ENCODE results near the gene NEDD4L. TPM values are rescaled to one million over a fixed set of nuclear protein-coding genes. Genes with fewer than 3 reads are reported as not detected.

Gene NEDD4L
- total and polyA plus RNA-seq, 10 of the 15 experiments (the other 5 are each of a cell fraction or from before 2014, with no cell fraction given), result 7.4 to 24.0 (median 17.7) TPM

GRCh38 chr18:58449464-58449863 is 405.4 kb downstream of the NEDD4L start:
- ChIA-PET POLR2A (no interaction called here), SMC1A (ENCODE audit: uncharacterized antibody, unreplicated experiment) (no interaction called here), CTCF (no interaction called here), RAD21 (ENCODE audit: unreplicated experiment) (interaction anchor here (1.5 kb wide), 1 partner anchor 315 kb away, joined by 3 read pairs; no protein-coding TSS in a partner anchor)
- 0 out of 4 replicates have a peak, but pooled peaks cover 0 to 1% of the 10 kb centered on the region in 2 experiments for H3K27me3 ChIP-seq (replicated peaks in 1 of 2; ENCODE audit: control insufficient read depth in 2 of 2, insufficient read depth in 2 of 2, low read length in 1 of 2)
- H4K20me1 ChIP-seq (ENCODE audit: control insufficient read depth, insufficient read depth), result no peaks in the 10 kb centered on the region
- TF ChIP-seq ZSCAN29 (IDR thresholded peaks at IDR 0.05) (no peak), IRF4 (IDR thresholded peaks at IDR 0.05; ENCODE audit: low read depth, low read length) (no peak), HDGF (IDR thresholded peaks at IDR 0.05) (no peak), DPF2 (IDR thresholded peaks at IDR 0.05) (no peak), ASH2L (IDR thresholded peaks at IDR 0.05; ENCODE audit: borderline replicate concordance, low read depth) (no peak), POLR2A (IDR thresholded peaks at IDR 0.05; ENCODE audit: low read depth, low read length) (no peak)
- TF ChIP-seq, protein P1, sequence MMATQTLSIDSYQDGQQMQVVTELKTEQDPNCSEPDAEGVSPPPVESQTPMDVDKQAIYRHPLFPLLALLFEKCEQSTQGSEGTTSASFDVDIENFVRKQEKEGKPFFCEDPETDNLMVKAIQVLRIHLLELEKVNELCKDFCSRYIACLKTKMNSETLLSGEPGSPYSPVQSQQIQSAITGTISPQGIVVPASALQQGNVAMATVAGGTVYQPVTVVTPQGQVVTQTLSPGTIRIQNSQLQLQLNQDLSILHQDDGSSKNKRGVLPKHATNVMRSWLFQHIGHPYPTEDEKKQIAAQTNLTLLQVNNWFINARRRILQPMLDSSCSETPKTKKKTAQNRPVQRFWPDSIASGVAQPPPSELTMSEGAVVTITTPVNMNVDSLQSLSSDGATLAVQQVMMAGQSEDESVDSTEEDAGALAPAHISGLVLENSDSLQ (IDR thresholded peaks at IDR 0.05), result no peak
- TF ChIP-seq, protein P2, sequence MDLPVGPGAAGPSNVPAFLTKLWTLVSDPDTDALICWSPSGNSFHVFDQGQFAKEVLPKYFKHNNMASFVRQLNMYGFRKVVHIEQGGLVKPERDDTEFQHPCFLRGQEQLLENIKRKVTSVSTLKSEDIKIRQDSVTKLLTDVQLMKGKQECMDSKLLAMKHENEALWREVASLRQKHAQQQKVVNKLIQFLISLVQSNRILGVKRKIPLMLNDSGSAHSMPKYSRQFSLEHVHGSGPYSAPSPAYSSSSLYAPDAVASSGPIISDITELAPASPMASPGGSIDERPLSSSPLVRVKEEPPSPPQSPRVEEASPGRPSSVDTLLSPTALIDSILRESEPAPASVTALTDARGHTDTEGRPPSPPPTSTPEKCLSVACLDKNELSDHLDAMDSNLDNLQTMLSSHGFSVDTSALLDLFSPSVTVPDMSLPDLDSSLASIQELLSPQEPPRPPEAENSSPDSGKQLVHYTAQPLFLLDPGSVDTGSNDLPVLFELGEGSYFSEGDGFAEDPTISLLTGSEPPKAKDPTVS (IDR thresholded peaks at IDR 0.05; ENCODE audit: low read depth, low read length), result no peak
- TF ChIP-seq, protein P3, sequence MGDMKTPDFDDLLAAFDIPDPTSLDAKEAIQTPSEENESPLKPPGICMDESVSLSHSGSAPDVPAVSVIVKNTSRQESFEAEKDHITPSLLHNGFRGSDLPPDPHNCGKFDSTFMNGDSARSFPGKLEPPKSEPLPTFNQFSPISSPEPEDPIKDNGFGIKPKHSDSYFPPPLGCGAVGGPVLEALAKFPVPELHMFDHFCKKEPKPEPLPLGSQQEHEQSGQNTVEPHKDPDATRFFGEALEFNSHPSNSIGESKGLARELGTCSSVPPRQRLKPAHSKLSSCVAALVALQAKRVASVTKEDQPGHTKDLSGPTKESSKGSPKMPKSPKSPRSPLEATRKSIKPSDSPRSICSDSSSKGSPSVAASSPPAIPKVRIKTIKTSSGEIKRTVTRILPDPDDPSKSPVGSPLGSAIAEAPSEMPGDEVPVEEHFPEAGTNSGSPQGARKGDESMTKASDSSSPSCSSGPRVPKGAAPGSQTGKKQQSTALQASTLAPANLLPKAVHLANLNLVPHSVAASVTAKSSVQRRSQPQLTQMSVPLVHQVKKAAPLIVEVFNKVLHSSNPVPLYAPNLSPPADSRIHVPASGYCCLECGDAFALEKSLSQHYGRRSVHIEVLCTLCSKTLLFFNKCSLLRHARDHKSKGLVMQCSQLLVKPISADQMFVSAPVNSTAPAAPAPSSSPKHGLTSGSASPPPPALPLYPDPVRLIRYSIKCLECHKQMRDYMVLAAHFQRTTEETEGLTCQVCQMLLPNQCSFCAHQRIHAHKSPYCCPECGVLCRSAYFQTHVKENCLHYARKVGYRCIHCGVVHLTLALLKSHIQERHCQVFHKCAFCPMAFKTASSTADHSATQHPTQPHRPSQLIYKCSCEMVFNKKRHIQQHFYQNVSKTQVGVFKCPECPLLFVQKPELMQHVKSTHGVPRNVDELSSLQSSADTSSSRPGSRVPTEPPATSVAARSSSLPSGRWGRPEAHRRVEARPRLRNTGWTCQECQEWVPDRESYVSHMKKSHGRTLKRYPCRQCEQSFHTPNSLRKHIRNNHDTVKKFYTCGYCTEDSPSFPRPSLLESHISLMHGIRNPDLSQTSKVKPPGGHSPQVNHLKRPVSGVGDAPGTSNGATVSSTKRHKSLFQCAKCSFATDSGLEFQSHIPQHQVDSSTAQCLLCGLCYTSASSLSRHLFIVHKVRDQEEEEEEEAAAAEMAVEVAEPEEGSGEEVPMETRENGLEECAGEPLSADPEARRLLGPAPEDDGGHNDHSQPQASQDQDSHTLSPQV (IDR thresholded peaks at IDR 0.05), result no peak
- no peak overlapping the region for H3K27ac ChIP-seq (ENCODE audit: control insufficient read depth, insufficient read depth)
- 13% methylated on average over 5 of the region's 5 CpGs for WGBS (ENCODE audit: insufficient coverage, insufficient replicate concordance, low lambda C conversion rate, missing lambda C conversion rate)
- no peaks in the 10 kb centered on the region for H3K9me3 ChIP-seq (replicated peaks; ENCODE audit: control insufficient read depth, insufficient read depth, low read length)
- in situ Hi-C loops (cut with MboI) (no loop called here), intact Hi-C loops (cut with micrococcal nuclease; ENCODE audit: unreplicated experiment) (no loop called here)
- FAIRE-seq (no peak), ATAC-seq (no peak), DNase-seq (ENCODE audit: low read depth, low spot score) (no peak)
- no peak overlapping the region for H3K4me2 ChIP-seq (ENCODE audit: control insufficient read depth, insufficient read depth)
- no peaks in the 10 kb centered on the region for H3K79me2 ChIP-seq (ENCODE audit: control insufficient read depth, insufficient read depth, low read length)
- H3K4me3 ChIP-seq, result no peak overlapping the region
- H3K4me1 ChIP-seq (ENCODE audit: control insufficient read depth, insufficient read depth, low read length), result no peaks in the 10 kb centered on the region
- H3K36me3 ChIP-seq (ENCODE audit: control insufficient read depth in 2 of 2, insufficient read depth in 2 of 2, low read length in 1 of 2), result no peaks in the 10 kb centered on the region
- H3K9ac ChIP-seq (ENCODE audit: control insufficient read depth, insufficient read depth, low read length), result no peak overlapping the region
- no TSS peak for BruUV-seq (replicated peaks)
- no peak overlapping the region for H2AFZ ChIP-seq (ENCODE audit: control insufficient read depth, low read depth, low read length)

MicroRNA genes within 50 kb of the gene (microRNA counts, 767-probe panel; counts per million panel counts)
- 55.3 counts per million for microRNA hsa-miR-122-5p

Small RNA genes within 50 kb of the gene (microRNA-seq; reads per million reads assigned to microRNA genes)
- gene MIR3591, result not detected

Small RNA genes within 50 kb of the gene (small RNA-seq; reads per million reads assigned to genes)
- gene HMGN1P30 (not detected), gene MIR3591 (not detected)

Other genes with a start within 250 kb of the NEDD4L start
- gene ATP8B1, start 240.9 kb upstream of the NEDD4L start, total RNA-seq (2014; rRNA removed), result under 0.01 and 0.06 TPM in 2 replicates
- 0.09 and 0.18 TPM in 2 replicates for gene ATP8B1, start 240.9 kb upstream of the NEDD4L start, total RNA-seq (2014; rRNA removed; fragmentation: Illumina TruSeq; extraction: Trizol)
- gene ATP8B1, start 240.9 kb upstream of the NEDD4L start, total RNA-seq (2021), result 0.16 and 0.23 TPM in 2 replicates
- gene ATP8B1, start 240.9 kb upstream of the NEDD4L start, polyA plus RNA-seq (2011; rRNA removed), result 0.37 and 0.78 TPM in 2 replicates
- 0.08 and 0.21 TPM in 2 replicates for gene ATP8B1, start 240.9 kb upstream of the NEDD4L start, polyA plus RNA-seq (2014; fragmentation: Illumina TruSeq; extraction: Trizol)
- under 1 TPM; 0.03 to 0.05 TPM for gene ATP8B1, start 240.9 kb upstream of the NEDD4L start, polyA plus RNA-seq (2014; fragmentation: Nextera tagmentation; extraction: Ambion mirVana)
- gene ATP8B1, start 240.9 kb upstream of the NEDD4L start, polyA plus RNA-seq (2014; rRNA removed), result 0.04 and 0.12 TPM in 2 replicates
- gene ATP8B1, start 240.9 kb upstream of the NEDD4L start, polyA plus RNA-seq (2016; fragmentation: Nextera tagmentation; extraction: Ambion mirVana), result under 1 TPM; 0.10 to 0.36 TPM